Heart left ventricle (tissue), 16 donors: Measurements from ENCODE around the gene TBL1XR1. TPM values are rescaled to one million over a fixed set of nuclear protein-coding genes. Genes with fewer than 3 reads are reported as not detected.
A peak's percentile ranks its signal among the peaks of the same experiment; 100 is the strongest.
"Not testable (repeated sequence)": the region's sequence is repeated elsewhere in the genome, so short reads cannot be mapped to it uniquely, and the experiment has no call there.

ENCODE experiments used
- ATAC-seq, 4 donors: fragments of 200-7000 bp; cut with Tn5 transposase; one replicate each; pipeline ENCODE4 v1.9.1; 2020 to 2022; ENCODE audit warnings: moderate library complexity in 4 of 4, mild to moderate bottlenecking in 3 of 4, moderate number of reproducible peaks in 1 of 4
- DNase-seq, 5 donors: peaks; one replicate each; pipeline ENCODE4 v3.0.0-alpha.2; 2020
- H3K27ac ChIP-seq, 12 donors: fragments of 200-600 bp; sonication (generic) in 4 of 12; one replicate each; pipeline versions ENCODE4 v1.5.0 to v1.8.0; 2016 to 2022; ENCODE audit warnings: mild to moderate bottlenecking in 2 of 12
- H3K27me3 ChIP-seq, 9 donors: fragments of 200-600 bp; sonication (generic) in 2 of 9; one replicate each; pipeline versions ENCODE4 v1.5.1 to v1.8.0; 2016 to 2022; ENCODE audit warnings: mild to moderate bottlenecking in 3 of 9
- H3K36me3 ChIP-seq, 9 donors: fragments of 200-600 bp; sonication (generic) in 2 of 9; one replicate each; pipeline versions ENCODE4 v1.5.0 to v1.8.0; 2018 to 2022; ENCODE audit warnings: mild to moderate bottlenecking in 2 of 9
- H3K4me1 ChIP-seq, 12 donors: fragments of 200-600 bp; sonication (generic) in 4 of 12; one replicate each; pipeline versions ENCODE4 v1.5.0 to v1.8.0; 2016 to 2022; ENCODE audit warnings: mild to moderate bottlenecking in 3 of 12
- H3K4me3 ChIP-seq, 12 donors: fragments of 200-600 bp; sonication (generic) in 4 of 12; one replicate each; pipeline versions ENCODE4 v1.5.0 to v1.8.0; 2017 to 2022; ENCODE audit warnings: mild to moderate bottlenecking in 9 of 12, moderate library complexity in 4 of 12
- H3K9me3 ChIP-seq, 12 donors: fragments of 200-600 bp; sonication (generic) in 4 of 12; one replicate each; pipeline versions ENCODE4 v1.5.0 to v1.8.0; 2016 to 2022; ENCODE audit warnings: mild to moderate bottlenecking in 1 of 12
- POLR2A ChIP-seq, 2 donors: fragments of 450-650 bp; IDR thresholded peaks; one replicate each; pipeline ENCODE4 v1.6.1; 2017; ENCODE audit warnings: antibody characterized with exemption in 2 of 2, mild to moderate bottlenecking in 2 of 2, moderate library complexity in 2 of 2
- WGBS, 4 donors: extraction: QIAGEN DNeasy Blood & Tissue Kit in 2 of 4; methylation state at CpG; one replicate each; pipeline versions ENCODE4 v1.1.5 to v1.1.7; 2013 to 2018; 5-methylcytosine and 5-hydroxymethylcytosine counted together
- intact Hi-C, 10 donors: fragments of 100-400 bp; cut with DNase I; formaldehyde crosslinking; loops; one replicate each; pipeline versions ENCODE4 v1.11.1 to v1.14.2; 2022
- polyA plus RNA-seq, 2 donors: library from polyadenylated mRNA; stranded (reverse); fragments of 200-250 nt; gene quantifications; one replicate each; pipeline ENCODE4 v1.2.3, GENCODE V29; 2013
- total RNA-seq, 9 donors: library from RNA; depleted of rRNA in 2 of 9; stranded (reverse); fragments of >200 nt in 2 of 9; fragmentation: NEBNext Ultra II Directional in 3 of 9; extraction: Animal tissue kit (Norgen Biotek cat#: 25700) in 3 of 9; gene quantifications; one replicate each; pipeline versions ENCODE4 v1.1.0 to v1.2.4, GENCODE V29; 2016 to 2023
- TF ChIP-seq, protein P1 (sequence below), 12 donors: fragments of 200-600 bp; sonication (generic) in 4 of 12; IDR thresholded peaks; one replicate each; pipeline versions ENCODE4 v1.5.0 to v1.8.0; 2018 to 2022; ENCODE audit warnings: antibody characterized with exemption in 12 of 12, mild to moderate bottlenecking in 5 of 12
- donor health status: ischemic (EF 13 %, LVEDD 7.1; RV severe dilation, severe dysfunction).
- donor health status: healthy with polysubstance abuse.
- donor health status: DM: no; HTN: yes; CAD: no.
- donor health status: DM: no; HTN: no; CAD: no.
- donor health status: ischemic (EF 25% LVEDD 6.9; RV normal size, moderate dysfunction).
- donor health status: ischemic (EF 25% LVEDD 5.7; RV mildly dilated, moderate dysfunction).
- donor health status: healthy.
- donor health status: DM: yes; HTN: yes; CAD: no.
- donor health status: ischemic (EF 35%, LVEDD 5.7; RV mildly dilated, moderate dysfunction).
- donor health status: nonischemic (EF 11% LVEDD 7.7; RV severe dilation, severe dysfunction).
- donor health status: DM: yes; HTN: yes; CAD: no.
- donor health status: PGD.
- donor health status: ischemic (EF 29% LVEDD 5.4; RV normal size, mild dysfunction).
- donor health status: nonischemic (EF 23%, LVEDD 6.1; RV moderate dilation, normal function).

Gene TBL1XR1
- total and polyA plus RNA-seq, 11 donors, result 24.0 to 176 (median 119) TPM

DNA sequence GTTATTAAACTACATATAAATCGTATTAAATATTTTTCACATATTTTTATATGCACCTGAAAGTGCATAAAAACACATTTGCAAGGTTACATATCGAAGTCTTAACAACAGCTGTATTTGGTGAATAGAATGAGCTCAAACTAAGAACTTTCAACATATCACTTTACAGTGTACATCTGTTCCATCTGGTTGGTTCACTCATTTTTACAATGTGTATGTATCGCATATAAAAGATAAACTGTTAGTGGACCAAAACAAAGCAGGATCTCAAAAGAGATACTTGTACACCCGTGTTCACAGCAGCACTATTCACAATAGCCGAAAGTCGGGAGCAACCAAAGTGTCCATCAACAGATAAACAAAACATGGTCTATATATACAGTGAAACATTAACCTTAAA is 55.8 kb downstream of the TBL1XR1 start:
- Histone ChIP-seq H3K4me1 (peaks cover 0 to 68% (median 37%) of the 10 kb centered on the region in 12 donors), H3K36me3 (no peaks in the 10 kb centered on the region), H3K27me3 (no peaks in the 10 kb centered on the region), H3K4me3 (no peak overlapping the region), H3K27ac (no peak overlapping the region), H3K9me3 (peaks cover 0 to 10% (median 0%) of the 10 kb centered on the region in 12 donors)
- ATAC-seq (no peak), DNase-seq (no peak)
- 55 to 59% (median 57%) methylated on average over 6 of the region's 6 CpGs for WGBS, 4 donors
- TF ChIP-seq, protein P1, sequence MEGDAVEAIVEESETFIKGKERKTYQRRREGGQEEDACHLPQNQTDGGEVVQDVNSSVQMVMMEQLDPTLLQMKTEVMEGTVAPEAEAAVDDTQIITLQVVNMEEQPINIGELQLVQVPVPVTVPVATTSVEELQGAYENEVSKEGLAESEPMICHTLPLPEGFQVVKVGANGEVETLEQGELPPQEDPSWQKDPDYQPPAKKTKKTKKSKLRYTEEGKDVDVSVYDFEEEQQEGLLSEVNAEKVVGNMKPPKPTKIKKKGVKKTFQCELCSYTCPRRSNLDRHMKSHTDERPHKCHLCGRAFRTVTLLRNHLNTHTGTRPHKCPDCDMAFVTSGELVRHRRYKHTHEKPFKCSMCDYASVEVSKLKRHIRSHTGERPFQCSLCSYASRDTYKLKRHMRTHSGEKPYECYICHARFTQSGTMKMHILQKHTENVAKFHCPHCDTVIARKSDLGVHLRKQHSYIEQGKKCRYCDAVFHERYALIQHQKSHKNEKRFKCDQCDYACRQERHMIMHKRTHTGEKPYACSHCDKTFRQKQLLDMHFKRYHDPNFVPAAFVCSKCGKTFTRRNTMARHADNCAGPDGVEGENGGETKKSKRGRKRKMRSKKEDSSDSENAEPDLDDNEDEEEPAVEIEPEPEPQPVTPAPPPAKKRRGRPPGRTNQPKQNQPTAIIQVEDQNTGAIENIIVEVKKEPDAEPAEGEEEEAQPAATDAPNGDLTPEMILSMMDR (IDR thresholded peaks at IDR 0.05), result no peak
- no peak for TF ChIP-seq POLR2A (IDR thresholded peaks at IDR 0.05)
- intact Hi-C loops, result no loop called here

DNA sequence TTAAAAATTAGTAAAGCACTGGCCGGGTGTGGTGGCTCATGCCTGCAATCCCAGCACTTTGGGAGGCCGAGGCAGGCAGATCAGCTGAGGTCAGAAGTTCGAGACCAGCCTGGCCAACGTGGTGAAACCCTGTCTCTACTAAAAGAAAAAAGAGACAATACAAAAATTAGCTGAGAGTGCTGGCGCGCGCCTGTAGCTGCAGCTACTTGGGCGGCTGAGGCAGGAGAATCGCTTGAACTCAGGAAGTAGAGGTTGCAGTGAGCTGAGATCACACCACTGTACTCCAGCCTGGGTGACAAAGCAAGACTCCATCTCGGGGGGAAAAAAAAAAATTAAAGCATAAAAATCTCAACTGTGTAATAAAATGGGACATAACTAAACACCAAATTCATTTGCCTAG is 58.1 kb downstream of the TBL1XR1 start:
- not testable (repeated sequence) for ATAC-seq

DNA sequence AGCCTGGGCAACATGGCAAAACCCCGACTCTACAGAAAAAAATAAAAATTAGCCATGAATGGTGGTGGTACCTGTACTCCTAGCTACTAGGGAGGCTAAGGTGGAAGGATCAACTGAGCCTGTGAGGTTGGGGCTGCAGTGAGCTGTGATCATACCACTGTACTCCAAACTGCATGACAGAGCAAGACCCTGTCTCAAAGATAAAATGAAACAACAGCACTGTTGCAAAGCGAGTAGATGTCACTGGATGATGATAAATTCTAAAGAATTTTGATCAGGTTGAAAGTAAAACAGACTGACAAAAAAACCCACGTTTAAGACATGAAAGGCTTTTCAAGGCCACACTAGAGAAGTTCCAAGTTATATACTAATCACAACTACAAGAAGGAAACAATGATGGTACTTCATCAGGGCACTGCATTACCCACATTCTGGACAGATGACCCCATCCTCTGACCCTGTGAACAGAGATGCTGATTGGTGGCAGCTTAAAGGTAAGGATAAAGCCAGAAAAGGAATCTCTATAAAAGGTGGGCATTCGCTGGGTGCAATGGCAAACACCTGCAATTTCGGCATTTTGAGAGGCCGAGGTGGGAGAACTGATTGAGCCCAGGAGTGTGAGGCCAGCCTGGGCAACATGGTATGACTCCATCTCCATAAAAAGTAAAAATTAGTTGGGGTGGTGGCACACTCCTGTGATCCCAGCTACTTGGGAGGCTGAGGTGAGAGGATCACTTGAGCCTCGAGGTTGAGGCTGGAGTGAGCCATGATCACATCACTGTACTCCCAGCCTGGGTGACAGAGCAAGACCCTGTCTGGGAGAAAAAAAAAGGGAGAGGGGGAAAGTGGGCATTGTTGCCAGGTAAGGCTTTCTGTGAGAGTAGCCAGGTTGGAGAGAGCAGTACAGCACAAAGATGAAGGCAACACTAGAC is 59.2 kb downstream of the TBL1XR1 start:
- 88 to 90% (median 89%) methylated on average over 7 of the region's 7 CpGs for WGBS, 4 donors
- Histone ChIP-seq H3K9me3 (peaks cover 0 to 10% (median 0%) of the 10 kb centered on the region in 12 donors), H3K4me3 (no peak overlapping the region), H3K27ac (no peak overlapping the region), H3K4me1 (peaks cover 0 to 68% (median 21%) of the 10 kb centered on the region in 12 donors), H3K36me3 (no peaks in the 10 kb centered on the region), H3K27me3 (no peaks in the 10 kb centered on the region)
- TF ChIP-seq, protein P1 (IDR thresholded peaks at IDR 0.05), result no peak
- intact Hi-C loops, result loop anchor here in 1 of 10 donors (10.0 kb wide), 1 partner anchor 57 kb away; the partner anchor contains the start of gene TBL1XR1
- DNase-seq (no peak), ATAC-seq (peak in 1 of 4 donors; percentile 35)

More for the DNA sequence above, 58.1 kb downstream of the TBL1XR1 start:
- not testable (repeated sequence) for H3K4me3 ChIP-seq, H3K27me3 ChIP-seq, DNase-seq, H3K36me3 ChIP-seq, H3K27ac ChIP-seq
- Histone ChIP-seq H3K9me3 (peaks cover 0 to 10% (median 0%) of the 10 kb centered on the region in 12 donors), H3K4me1 (peaks cover 0 to 61% (median 25%) of the 10 kb centered on the region in 12 donors)
- 86 to 93% (median 91%) methylated on average over 10 of the region's 10 CpGs for WGBS, 4 donors
- intact Hi-C loops, result loop anchor here in 1 of 10 donors (10.0 kb wide), 1 partner anchor 56 kb away; the partner anchor contains the start of gene TBL1XR1

DNA sequence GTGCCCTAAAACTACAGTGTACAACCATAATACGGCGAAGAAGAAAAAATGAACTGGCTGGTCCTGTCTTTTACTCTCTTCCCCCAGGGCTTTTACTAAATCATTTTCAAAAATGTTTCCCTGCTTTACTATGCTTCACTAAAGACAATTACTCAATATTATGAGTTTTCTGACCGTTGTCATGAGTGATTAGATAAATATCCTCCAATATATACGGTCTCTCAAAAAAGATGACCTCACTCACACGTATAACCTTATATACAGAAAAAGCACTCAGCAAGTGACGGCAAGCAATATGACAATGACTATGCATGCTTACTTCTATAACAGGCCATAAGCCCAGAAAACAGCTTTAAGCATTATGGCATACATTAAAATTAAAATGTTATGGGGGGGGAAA is 60.5 kb downstream of the TBL1XR1 start:
- Histone ChIP-seq H3K27me3 (no peaks in the 10 kb centered on the region), H3K36me3 (no peaks in the 10 kb centered on the region), H3K4me3 (no peak overlapping the region), H3K4me1 (peaks cover 0 to 68% (median 18%) of the 10 kb centered on the region in 12 donors), H3K9me3 (peaks cover 0 to 10% (median 0%) of the 10 kb centered on the region in 12 donors), H3K27ac (no peak overlapping the region)
- DNase-seq (no peak), ATAC-seq (no peak)
- intact Hi-C loops, result loop anchor here in 1 of 10 donors (10.0 kb wide), 1 partner anchor 58 kb away; the partner anchor contains the start of gene TBL1XR1
- 72 to 85% (median 79%) methylated on average over 6 of the region's 6 CpGs for WGBS, 4 donors
- TF ChIP-seq, protein P1 (IDR thresholded peaks at IDR 0.05), result no peak
- no peak for TF ChIP-seq POLR2A (IDR thresholded peaks at IDR 0.05)
